HepG2 (cell line): ENCODE results near the gene LINC00632. TPM values are rescaled to one million over a fixed set of nuclear protein-coding genes. Genes with fewer than 3 reads are reported as not detected.
A peak's percentile ranks its signal among the peaks of the same experiment; 100 is the strongest.

Experiments
- ATAC-seq: fragments of 200-7000 bp; cut with Tn5 transposase; 3 replicates; pipeline ENCODE4 v1.9.1; 2020; ENCODE audit warnings: mild to moderate bottlenecking, moderate library complexity
- BruUV-seq: library from RNA; stranded (reverse); fragments of 400-500 nt; replicated peaks from 2 replicates; lab custom pipeline; 2021; lab: Mats Ljungman, UMichigan
- CTCF ChIA-PET: fragments of 300-600 bp; formaldehyde crosslinking; extraction: SDS; loops from one replicate; lab custom pipeline; 2021; ENCODE audit warnings: low total read pairs, inconsistent platforms, low intra/inter-chr PET ratio; lab: Yijun Ruan, JAX
- POLR2A ChIA-PET: fragments of 350-600 bp; sonication (Branson Sonifier 250); formaldehyde crosslinking; loops from one replicate; lab custom pipeline; 2020; ENCODE audit warnings: antibody characterized with exemption, inconsistent platforms; lab: Yijun Ruan, JAX
- DNase-seq: peaks from one replicate; pipeline ENCODE4 v3.0.0-alpha.2; 2015; ENCODE audit warnings: low spot score
- FAIRE-seq: peaks from 3 replicates; lab custom pipeline; 2011; peaks lifted over from hg19 to GRCh38; lab: Jason Lieb, UNC
- H2AFZ ChIP-seq: one replicate; pipeline ENCODE4 v1.6.1; 2011; ENCODE audit warnings: low read length, inconsistent platforms
- H3K27ac ChIP-seq: fragments of 300-600 bp; 3 replicates; pipeline ENCODE4 v1.8.0; 2011; ENCODE audit warnings: mixed run types, mild to moderate bottlenecking, mixed read lengths, low read length, inconsistent platforms; ENCODE audit not compliant: insufficient read depth; ENCODE audit errors: extremely low read length
- H3K27me3 ChIP-seq, 2 experiments: fragments of 200-600 bp in 1 of 2; 2 replicates in 1 of 2; 3 replicates in 1 of 2; pipeline versions ENCODE4 v1.6.0 to v1.8.0; 2011; ENCODE audit warnings: low read length in 2 of 2, mild to moderate bottlenecking in 2 of 2, moderate library complexity in 2 of 2, inconsistent platforms in 1 of 2; ENCODE audit not compliant: insufficient read depth in 2 of 2, control insufficient read depth in 1 of 2
- H3K36me3 ChIP-seq, 2 experiments: fragments of 200-600 bp in 1 of 2; replicated peaks in 1 of 2; 2 replicates in 1 of 2; 3 replicates in 1 of 2; pipeline versions ENCODE4 v1.5.1 to v1.8.0; 2011; ENCODE audit warnings: low read length in 2 of 2, inconsistent platforms in 1 of 2; ENCODE audit not compliant: insufficient read depth in 2 of 2, control insufficient read depth in 1 of 2
- H3K4me1 ChIP-seq: 2 replicates; pipeline ENCODE4 v1.5.1; 2012; ENCODE audit warnings: low read length, inconsistent platforms; ENCODE audit not compliant: insufficient read depth
- H3K4me2 ChIP-seq: 2 replicates; pipeline ENCODE4 v1.6.0; 2011; ENCODE audit warnings: low read depth, low read length, inconsistent platforms
- H3K4me3 ChIP-seq, 3 experiments: fragments of 200-600 bp in 1 of 3; sonication (generic), shearing (Covaris generic) in 1 of 3; replicated peaks in 1 of 3; 2 replicates each; pipeline ENCODE4 v1.5.1; 2011 to 2016; ENCODE audit warnings: low read length in 3 of 3, inconsistent platforms in 2 of 3, low read depth in 2 of 3, mild to moderate bottlenecking in 2 of 3, control low read depth in 1 of 3, mixed read lengths in 1 of 3; ENCODE audit not compliant: insufficient read depth in 1 of 3
- H3K79me2 ChIP-seq: one replicate; pipeline ENCODE4 v1.6.1; 2011; ENCODE audit warnings: low read length, inconsistent platforms; ENCODE audit not compliant: insufficient read depth
- H3K9ac ChIP-seq: 2 replicates; pipeline ENCODE4 v1.6.0; 2011; ENCODE audit warnings: mild to moderate bottlenecking, low read depth, low read length, inconsistent platforms; ENCODE audit not compliant: insufficient read depth
- H3K9me3 ChIP-seq: 2 replicates; pipeline ENCODE4 v1.5.1; 2012; ENCODE audit warnings: mild to moderate bottlenecking, low read length
- H4K20me1 ChIP-seq: 2 replicates; pipeline ENCODE4 v1.6.0; 2011; ENCODE audit warnings: inconsistent platforms, mild to moderate bottlenecking, low read length, moderate library complexity; ENCODE audit not compliant: insufficient read depth
- CBFB ChIP-seq: sonication (generic); formaldehyde crosslinking; IDR thresholded peaks from 2 replicates; pipeline ENCODE4 v1.4.0; 2020; ENCODE audit warnings: missing genetic modification reagents
- CEBPB ChIP-seq: IDR thresholded peaks from 2 replicates; pipeline ENCODE4 v1.6.1; 2011; ENCODE audit warnings: low read depth, low read length, improper control_type of control experiment, borderline replicate concordance
- HNRNPH1 ChIP-seq: fragments of 200-400 bp; formaldehyde crosslinking; optimal IDR thresholded peaks from 2 replicates; pipeline ENCODE3; 2017; ENCODE audit warnings: mild to moderate bottlenecking, low read depth, low read length
- KAT7 ChIP-seq: IDR thresholded peaks from 2 replicates; pipeline ENCODE4 v1.6.1; 2018; ENCODE audit warnings: borderline replicate concordance, missing compliant biosample characterization
- MTA3 ChIP-seq: sonication (generic); formaldehyde crosslinking; IDR thresholded peaks from 2 replicates; pipeline ENCODE4 v1.4.0; 2020; ENCODE audit warnings: missing genetic modification reagents
- RAD51 ChIP-seq: fragments of 450-650 bp; IDR thresholded peaks from 2 replicates; pipeline ENCODE4 v1.6.1; 2016; ENCODE audit warnings: borderline replicate concordance
- RARA ChIP-seq: IDR thresholded peaks from 2 replicates; pipeline ENCODE4 v1.6.1; 2016; ENCODE audit warnings: missing genetic modification reagents, missing compliant biosample characterization
- REXO4 ChIP-seq: sonication (generic); formaldehyde crosslinking; IDR thresholded peaks from 2 replicates; pipeline ENCODE4 v1.8.0; 2022; ENCODE audit warnings: missing genetic modification reagents, mild to moderate bottlenecking, borderline replicate concordance
- SMC3 ChIP-seq: IDR thresholded peaks from 2 replicates; pipeline ENCODE4 v1.6.1; 2011; ENCODE audit warnings: low read length, improper control_type of control experiment
- STAG1 ChIP-seq: sonication (generic); formaldehyde crosslinking; IDR thresholded peaks from 2 replicates; pipeline ENCODE4 v1.4.0; 2020; ENCODE audit warnings: missing genetic modification reagents
- ZFP41 ChIP-seq: sonication (generic); formaldehyde crosslinking; IDR thresholded peaks from 2 replicates; pipeline ENCODE4 v1.4.0; 2020; ENCODE audit warnings: mild to moderate bottlenecking, missing genetic modification reagents, borderline replicate concordance
- WGBS: methylation state at CpG from one replicate; pipeline ENCODE4 v1.1.6; 2017; ENCODE audit warnings: low lambda C conversion rate; 5-methylcytosine and 5-hydroxymethylcytosine counted together
- in situ Hi-C: cut with HindIII; loops from 2 replicates; pipeline ENCODE4 v1.10.0; 2017; ENCODE audit warnings: low pct_unique_long_range_greater_than_20kb; ENCODE audit not compliant: extremely low pct_ligation_motif_present
- intact Hi-C: fragments of 100-400 bp; cut with micrococcal nuclease; formaldehyde crosslinking; loops from one replicate; pipeline ENCODE4 v1.10.0; 2022; ENCODE audit not compliant: unreplicated experiment
- polyA plus RNA-seq, 8 experiments: library from polyadenylated mRNA; depleted of rRNA in 3 of 8; stranded (reverse) in 7 of 8; unstranded in 1 of 8; fragments of >200 nt; fragmentation: Illumina TruSeq in 4 of 8; extraction: Trizol in 4 of 8; gene quantifications; 2 replicates each; pipeline versions ENCODE4 v1.2.1 to v1.2.3, GENCODE V29; 2011 to 2016; ENCODE audit warnings: low read depth in 4 of 8, missing spikeins in 1 of 8, mixed read lengths in 1 of 8; ENCODE audit not compliant: insufficient read depth in 1 of 8
- total RNA-seq, 5 experiments: library from RNA; depleted of rRNA; stranded (reverse); fragments of >200 nt; fragmentation: Illumina TruSeq; extraction: Trizol; gene quantifications; 2 replicates each; pipeline ENCODE4 v1.2.3, GENCODE V29; 2016; ENCODE audit warnings: low read depth in 1 of 5
- TF ChIP-seq, protein P1 (sequence below): sonication (generic); formaldehyde crosslinking; IDR thresholded peaks from 2 replicates; pipeline ENCODE4 v1.4.0; 2020; ENCODE audit warnings: mild to moderate bottlenecking, missing genetic modification reagents
- TF ChIP-seq, protein P2 (sequence below): sonication (generic); formaldehyde crosslinking; IDR thresholded peaks from 2 replicates; pipeline ENCODE4 v1.5.0; 2020; ENCODE audit warnings: mild to moderate bottlenecking, missing genetic modification reagents, moderate library complexity

The LINC00632 gene
- total and polyA plus RNA-seq, 2 of the 13 experiments (the other 11 are each of a cell fraction or from before 2014, with no cell fraction given), result 0.13 TPM; not detected in 1

DNA sequence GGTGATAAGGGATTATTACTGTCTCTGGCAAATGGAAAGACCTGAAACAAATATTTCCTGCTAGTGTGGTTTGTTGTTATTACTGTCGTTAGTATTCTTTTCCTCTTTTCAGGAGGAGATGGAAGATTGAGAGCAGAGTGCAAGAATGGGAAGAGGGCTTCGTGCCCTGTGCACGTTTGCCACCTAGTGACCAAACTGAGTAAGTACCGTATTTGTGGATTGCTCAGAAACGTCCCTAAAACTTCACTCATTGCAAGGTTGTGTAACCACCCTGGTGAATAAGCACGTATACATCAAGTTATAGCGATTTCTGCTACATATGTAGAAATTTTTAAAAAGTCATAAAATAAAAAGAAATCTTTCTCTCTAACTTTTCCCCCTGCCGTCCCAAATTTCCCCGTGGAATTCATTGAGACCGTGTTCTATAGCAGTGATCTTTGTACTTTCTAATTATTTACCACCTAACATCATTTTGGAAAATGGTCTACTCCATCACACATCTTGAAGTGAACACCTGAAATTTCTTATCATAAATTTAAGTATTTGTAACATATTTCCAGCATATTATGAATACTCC lies 24.3 kb downstream of the LINC00632 start:
- intact Hi-C loops, result loop anchor here (1.0 to 5.0 kb wide), 3 partner anchors 33 to 677 kb away; no protein-coding TSS in a partner anchor
- in situ Hi-C loops, result no loop called here
- WGBS, result 0% methylated on average over 9 of the region's 10 CpGs

GRCh38 chrX:140744085-140744484 lies 34.5 kb downstream of the LINC00632 start:
- CTCF ChIA-PET, result no interaction called here
- no peak overlapping the region for H2AFZ ChIP-seq
- no peak for ATAC-seq
- TF ChIP-seq REXO4 (no peak), KAT7 (CRISPR knock-in tag) (no peak), HNRNPH1 (no peak), CBFB (CRISPR knock-in tag) (no peak), ZFP41 (CRISPR knock-in tag) (no peak)
- TF ChIP-seq, protein P1, sequence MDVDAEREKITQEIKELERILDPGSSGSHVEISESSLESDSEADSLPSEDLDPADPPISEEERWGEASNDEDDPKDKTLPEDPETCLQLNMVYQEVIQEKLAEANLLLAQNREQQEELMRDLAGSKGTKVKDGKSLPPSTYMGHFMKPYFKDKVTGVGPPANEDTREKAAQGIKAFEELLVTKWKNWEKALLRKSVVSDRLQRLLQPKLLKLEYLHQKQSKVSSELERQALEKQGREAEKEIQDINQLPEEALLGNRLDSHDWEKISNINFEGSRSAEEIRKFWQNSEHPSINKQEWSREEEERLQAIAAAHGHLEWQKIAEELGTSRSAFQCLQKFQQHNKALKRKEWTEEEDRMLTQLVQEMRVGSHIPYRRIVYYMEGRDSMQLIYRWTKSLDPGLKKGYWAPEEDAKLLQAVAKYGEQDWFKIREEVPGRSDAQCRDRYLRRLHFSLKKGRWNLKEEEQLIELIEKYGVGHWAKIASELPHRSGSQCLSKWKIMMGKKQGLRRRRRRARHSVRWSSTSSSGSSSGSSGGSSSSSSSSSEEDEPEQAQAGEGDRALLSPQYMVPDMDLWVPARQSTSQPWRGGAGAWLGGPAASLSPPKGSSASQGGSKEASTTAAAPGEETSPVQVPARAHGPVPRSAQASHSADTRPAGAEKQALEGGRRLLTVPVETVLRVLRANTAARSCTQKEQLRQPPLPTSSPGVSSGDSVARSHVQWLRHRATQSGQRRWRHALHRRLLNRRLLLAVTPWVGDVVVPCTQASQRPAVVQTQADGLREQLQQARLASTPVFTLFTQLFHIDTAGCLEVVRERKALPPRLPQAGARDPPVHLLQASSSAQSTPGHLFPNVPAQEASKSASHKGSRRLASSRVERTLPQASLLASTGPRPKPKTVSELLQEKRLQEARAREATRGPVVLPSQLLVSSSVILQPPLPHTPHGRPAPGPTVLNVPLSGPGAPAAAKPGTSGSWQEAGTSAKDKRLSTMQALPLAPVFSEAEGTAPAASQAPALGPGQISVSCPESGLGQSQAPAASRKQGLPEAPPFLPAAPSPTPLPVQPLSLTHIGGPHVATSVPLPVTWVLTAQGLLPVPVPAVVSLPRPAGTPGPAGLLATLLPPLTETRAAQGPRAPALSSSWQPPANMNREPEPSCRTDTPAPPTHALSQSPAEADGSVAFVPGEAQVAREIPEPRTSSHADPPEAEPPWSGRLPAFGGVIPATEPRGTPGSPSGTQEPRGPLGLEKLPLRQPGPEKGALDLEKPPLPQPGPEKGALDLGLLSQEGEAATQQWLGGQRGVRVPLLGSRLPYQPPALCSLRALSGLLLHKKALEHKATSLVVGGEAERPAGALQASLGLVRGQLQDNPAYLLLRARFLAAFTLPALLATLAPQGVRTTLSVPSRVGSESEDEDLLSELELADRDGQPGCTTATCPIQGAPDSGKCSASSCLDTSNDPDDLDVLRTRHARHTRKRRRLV (CRISPR knock-in tag), result no peak

More for the DNA sequence above, 24.3 kb downstream of the LINC00632 start:
- no peaks in the 10 kb centered on the region for H4K20me1 ChIP-seq
- no peaks in the 10 kb centered on the region for H3K9me3 ChIP-seq
- no peak overlapping the region for H2AFZ ChIP-seq
- ATAC-seq (peak; percentile 76), DNase-seq (peak; percentile 5), FAIRE-seq (peak; percentile 86)
- ChIA-PET POLR2A (no interaction called here), CTCF (interaction anchor here (0.7 to 1.4 kb wide), 2 partner anchors 33 to 162 kb away, joined by 3 to 6 read pairs; no protein-coding TSS in a partner anchor)
- no peak overlapping the region for H3K27ac ChIP-seq
- no peak overlapping the region for H3K4me2 ChIP-seq
- no peak overlapping the region for H3K4me3 ChIP-seq
- H3K36me3 ChIP-seq, result no peaks in the 10 kb centered on the region
- no peaks in the 10 kb centered on the region for H3K4me1 ChIP-seq
- BruUV-seq, result no TSS peak
- TF ChIP-seq STAG1 (CRISPR knock-in tag) (peak; percentile 67), RAD51 (no peak), MTA3 (CRISPR knock-in tag) (no peak), CEBPB (peak; percentile 27; the same call in 1 of the 2 replicates), SMC3 (peak; percentile 27; the same call in 1 of the 2 replicates), RARA (CRISPR knock-in tag) (no peak)
- TF ChIP-seq, protein P2, sequence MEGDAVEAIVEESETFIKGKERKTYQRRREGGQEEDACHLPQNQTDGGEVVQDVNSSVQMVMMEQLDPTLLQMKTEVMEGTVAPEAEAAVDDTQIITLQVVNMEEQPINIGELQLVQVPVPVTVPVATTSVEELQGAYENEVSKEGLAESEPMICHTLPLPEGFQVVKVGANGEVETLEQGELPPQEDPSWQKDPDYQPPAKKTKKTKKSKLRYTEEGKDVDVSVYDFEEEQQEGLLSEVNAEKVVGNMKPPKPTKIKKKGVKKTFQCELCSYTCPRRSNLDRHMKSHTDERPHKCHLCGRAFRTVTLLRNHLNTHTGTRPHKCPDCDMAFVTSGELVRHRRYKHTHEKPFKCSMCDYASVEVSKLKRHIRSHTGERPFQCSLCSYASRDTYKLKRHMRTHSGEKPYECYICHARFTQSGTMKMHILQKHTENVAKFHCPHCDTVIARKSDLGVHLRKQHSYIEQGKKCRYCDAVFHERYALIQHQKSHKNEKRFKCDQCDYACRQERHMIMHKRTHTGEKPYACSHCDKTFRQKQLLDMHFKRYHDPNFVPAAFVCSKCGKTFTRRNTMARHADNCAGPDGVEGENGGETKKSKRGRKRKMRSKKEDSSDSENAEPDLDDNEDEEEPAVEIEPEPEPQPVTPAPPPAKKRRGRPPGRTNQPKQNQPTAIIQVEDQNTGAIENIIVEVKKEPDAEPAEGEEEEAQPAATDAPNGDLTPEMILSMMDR (CRISPR knock-in tag), result peak; percentile 74
- TF ChIP-seq, all 625 proteins: peak for 4
- H3K9ac ChIP-seq, result no peak overlapping the region
- H3K79me2 ChIP-seq, result no peaks in the 10 kb centered on the region
- no peaks in the 10 kb centered on the region for H3K27me3 ChIP-seq

More at GRCh38 chrX:140744085-140744484, 34.5 kb downstream of the LINC00632 start:
- Histone ChIP-seq H3K9ac (no peak overlapping the region), H3K9me3 (no peaks in the 10 kb centered on the region), H3K4me2 (no peak overlapping the region), H3K4me1 (no peaks in the 10 kb centered on the region), H3K79me2 (no peaks in the 10 kb centered on the region), H4K20me1 (no peaks in the 10 kb centered on the region), H3K36me3 (no peaks in the 10 kb centered on the region), H3K4me3 (no peak overlapping the region), H3K27ac (no peak overlapping the region), H3K27me3 (no peaks in the 10 kb centered on the region)
- FAIRE-seq (no peak), DNase-seq (no peak)
- POLR2A ChIA-PET, result no interaction called here
- intact Hi-C loops (no loop called here), in situ Hi-C loops (no loop called here)
- BruUV-seq, result no TSS peak
